Ovary (tissue), 9 donors: ENCODE measurements around the gene STPG4. TPM values are rescaled to one million over a fixed set of nuclear protein-coding genes. Genes with fewer than 3 reads are reported as not detected.

ENCODE experiments used
- DNase-seq, 5 donors: peaks; one replicate each; pipeline ENCODE4 v3.0.0-alpha.2; 2019 to 2020
- H3K27ac ChIP-seq, 2 donors: fragments of 200-600 bp; one replicate each; pipeline versions ENCODE4 v1.5.1 to v1.8.0; 2019 to 2022
- H3K27me3 ChIP-seq: fragments of 200-600 bp; one replicate; pipeline ENCODE4 v1.8.0; 2022
- H3K36me3 ChIP-seq: fragments of 200-600 bp; sonication (generic); one replicate; pipeline ENCODE4 v1.5.1; 2019
- H3K4me1 ChIP-seq: one replicate; pipeline ENCODE4 v1.8.1; 2013; ENCODE audit warnings: mild to moderate bottlenecking, moderate library complexity; ENCODE audit not compliant: insufficient read depth
- H3K4me3 ChIP-seq: fragments of 200-600 bp; sonication (generic); one replicate; pipeline ENCODE4 v1.5.1; 2017
- H3K9me3 ChIP-seq, 2 donors: fragments of 200-600 bp in 1 of 2; sonication (generic) in 1 of 2; one replicate each; pipeline versions ENCODE4 v1.5.1 to v1.8.1; 2013 to 2019; ENCODE audit warnings: mild to moderate bottlenecking in 1 of 2, moderate library complexity in 1 of 2
- EP300 ChIP-seq: sonication (generic); formaldehyde crosslinking; IDR thresholded peaks from one replicate; pipeline ENCODE4 v1.6.1; 2017; ENCODE audit warnings: antibody characterized with exemption
- POLR2A ChIP-seq: fragments of 450-650 bp; IDR thresholded peaks from one replicate; pipeline ENCODE4 v1.6.1; 2017; ENCODE audit warnings: antibody characterized with exemption, mild to moderate bottlenecking, moderate library complexity
- WGBS, 3 donors: extraction: QIAGEN DNeasy Blood & Tissue Kit in 1 of 3; methylation state at CpG; one replicate each; pipeline versions ENCODE4 v1.1.5 to v1.1.7; 2013 to 2017; 5-methylcytosine and 5-hydroxymethylcytosine counted together
- intact Hi-C, 4 donors: fragments of 100-400 bp; cut with DNase I; formaldehyde crosslinking; loops; one replicate each; pipeline versions ENCODE4 v1.11.0 to v1.15.1; 2022 to 2023
- polyA plus RNA-seq, 2 donors: library from polyadenylated mRNA; stranded (reverse); fragments of 200-250 nt in 1 of 2; fragments of 350-450 nt in 1 of 2; fragmentation: Illumina TruSeq in 1 of 2; extraction: RNeasy Lipid Tissue Mini Kit (QIAGEN cat#74804) in 1 of 2; gene quantifications; one replicate each; pipeline ENCODE4 v1.2.3, GENCODE V29; 2013 to 2014
- total RNA-seq, 7 donors: library from RNA; depleted of rRNA in 2 of 7; stranded (reverse); fragments of >200 nt in 2 of 7; fragmentation: NEBNext Ultra II Directional in 3 of 7; extraction: Animal tissue kit (Norgen Biotek cat#: 25700) in 3 of 7; gene quantifications; one replicate each; pipeline versions ENCODE4 v1.1.0 to v1.2.4, GENCODE V29; 2016 to 2023
- TF ChIP-seq, protein P1 (sequence below), 3 donors: fragments of 450-650 bp in 2 of 3; fragments of 200-600 bp in 1 of 3; IDR thresholded peaks; one replicate each; pipeline versions ENCODE4 v1.5.1 to v1.8.0; 2016 to 2022; ENCODE audit warnings: antibody characterized with exemption in 3 of 3, mild to moderate bottlenecking in 1 of 3
- donor health status: DM: no; HTN: no; CAD: no; lungs with moderate emphysema.
- donor health status: DM: no; HTN: no; CAD: no.
- donor health status: Bipolar disorder and iron deficiency.
- donor health status: DM: yes; HTN: yes; CAD: no.
- donor health status: DM: no; HTN: no; CAD: no.
- donor health status: DM: yes; HTN: yes; CAD: no.

Gene STPG4
- total and polyA plus RNA-seq, 9 donors = 0.17 to 0.35 TPM; not detected in 7

DNA sequence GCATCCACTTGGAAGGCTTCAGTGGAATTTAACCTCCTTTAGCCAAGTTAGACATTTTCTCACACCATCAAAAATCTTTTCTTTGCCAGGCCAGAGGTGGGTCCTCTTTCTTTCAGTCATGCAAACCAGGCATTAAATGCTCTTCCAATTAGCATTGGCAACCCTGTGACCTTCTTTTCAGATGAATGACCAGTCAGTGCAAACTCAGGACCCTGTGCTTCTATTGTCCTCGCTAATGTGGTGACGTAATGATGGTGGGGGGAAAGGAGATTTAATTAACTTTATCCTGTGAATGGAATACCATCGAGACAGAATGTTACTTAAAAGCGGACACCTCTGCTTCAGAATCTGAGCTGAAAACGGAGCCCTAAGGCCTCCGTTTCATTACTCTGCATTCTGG, 23.2 kb upstream of the STPG4 start:
- H3K36me3 ChIP-seq = no peaks in the 10 kb centered on the region
- no peak overlapping the region for H3K27ac ChIP-seq
- H3K4me3 ChIP-seq = no peak overlapping the region
- 94 to 96% (median 96%) methylated on average over 6 of the region's 6 CpGs for WGBS, 3 donors
- TF ChIP-seq POLR2A (no peak), EP300 (no peak)
- TF ChIP-seq, protein P1, sequence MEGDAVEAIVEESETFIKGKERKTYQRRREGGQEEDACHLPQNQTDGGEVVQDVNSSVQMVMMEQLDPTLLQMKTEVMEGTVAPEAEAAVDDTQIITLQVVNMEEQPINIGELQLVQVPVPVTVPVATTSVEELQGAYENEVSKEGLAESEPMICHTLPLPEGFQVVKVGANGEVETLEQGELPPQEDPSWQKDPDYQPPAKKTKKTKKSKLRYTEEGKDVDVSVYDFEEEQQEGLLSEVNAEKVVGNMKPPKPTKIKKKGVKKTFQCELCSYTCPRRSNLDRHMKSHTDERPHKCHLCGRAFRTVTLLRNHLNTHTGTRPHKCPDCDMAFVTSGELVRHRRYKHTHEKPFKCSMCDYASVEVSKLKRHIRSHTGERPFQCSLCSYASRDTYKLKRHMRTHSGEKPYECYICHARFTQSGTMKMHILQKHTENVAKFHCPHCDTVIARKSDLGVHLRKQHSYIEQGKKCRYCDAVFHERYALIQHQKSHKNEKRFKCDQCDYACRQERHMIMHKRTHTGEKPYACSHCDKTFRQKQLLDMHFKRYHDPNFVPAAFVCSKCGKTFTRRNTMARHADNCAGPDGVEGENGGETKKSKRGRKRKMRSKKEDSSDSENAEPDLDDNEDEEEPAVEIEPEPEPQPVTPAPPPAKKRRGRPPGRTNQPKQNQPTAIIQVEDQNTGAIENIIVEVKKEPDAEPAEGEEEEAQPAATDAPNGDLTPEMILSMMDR (IDR thresholded peaks at IDR 0.05) = no peak
- intact Hi-C loops = loop anchor here in 1 of 4 donors (1.0 kb wide), 1 partner anchor 10 kb away; no protein-coding TSS in a partner anchor
- no peaks in the 10 kb centered on the region for H3K4me1 ChIP-seq
- no peaks in the 10 kb centered on the region for H3K9me3 ChIP-seq
- H3K27me3 ChIP-seq = no peaks in the 10 kb centered on the region
- no peak for DNase-seq

DNA sequence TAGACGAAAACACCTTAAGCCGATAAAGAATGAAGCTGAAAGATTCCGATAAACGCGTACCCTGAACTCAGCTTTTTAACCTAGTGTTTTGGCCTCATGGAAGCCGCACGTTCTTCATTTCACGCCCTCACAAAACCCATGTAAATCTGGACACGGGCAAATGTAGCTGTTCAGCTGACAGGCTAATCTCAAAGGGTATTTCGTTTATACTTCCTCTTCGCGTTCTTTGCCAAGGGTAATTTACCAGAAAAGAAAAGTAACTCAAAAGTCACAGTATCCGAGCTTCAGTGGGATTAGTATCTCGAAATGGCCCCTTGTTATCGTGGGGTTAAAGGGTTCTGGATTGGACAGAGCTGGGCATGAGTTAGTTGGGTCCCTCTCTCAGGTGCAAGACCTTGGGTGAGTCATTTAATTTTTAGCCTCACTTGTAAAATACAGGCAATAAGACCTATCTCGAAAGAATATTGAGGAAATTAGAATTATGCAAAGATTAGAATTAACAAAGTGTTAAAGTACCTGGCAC, 22.0 kb upstream of the STPG4 start:
- Histone ChIP-seq H3K27ac (peak overlapping the region; percentile 97 to 99), H3K4me3 (peak overlapping the region; percentile 86), H3K27me3 (no peaks in the 10 kb centered on the region), H3K36me3 (no peaks in the 10 kb centered on the region), H3K9me3 (no peaks in the 10 kb centered on the region), H3K4me1 (no peaks in the 10 kb centered on the region)
- WGBS, 3 donors = 7 to 9% (median 9%) methylated on average over 16 of the region's 16 CpGs
- TF ChIP-seq EP300 (no peak), POLR2A (no peak)
- TF ChIP-seq, protein P1 (IDR thresholded peaks at IDR 0.05) = no peak
- intact Hi-C loops = no loop called here
- DNase-seq = no peak

DNA sequence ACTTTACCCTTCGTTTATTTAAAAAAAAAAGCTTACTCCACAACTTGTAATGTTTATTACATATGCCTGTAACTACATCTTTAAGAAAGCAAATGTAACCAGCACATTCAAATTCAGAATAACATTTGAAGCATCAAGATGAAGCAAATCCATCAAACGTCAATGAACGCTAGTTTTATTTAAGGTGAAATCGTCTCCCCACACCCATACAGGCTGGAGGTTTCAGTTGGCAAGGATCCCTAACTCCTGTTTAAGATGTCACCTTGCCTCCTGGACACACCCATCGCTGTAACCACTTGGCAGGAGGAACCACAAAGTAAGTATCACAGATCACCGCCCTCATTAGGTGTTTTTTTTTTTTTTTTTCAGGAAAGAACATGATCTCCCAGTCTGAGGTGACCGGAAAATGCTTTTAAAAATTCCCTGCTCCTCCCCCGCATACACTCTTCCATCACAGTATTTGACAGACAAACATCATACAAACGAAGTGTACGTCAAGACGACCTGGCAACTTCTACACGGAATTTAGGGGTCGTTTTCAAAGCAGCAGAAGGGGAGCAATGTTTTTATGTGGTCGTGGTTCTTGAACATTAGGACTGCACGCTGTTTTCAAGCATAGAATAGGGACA, 19.7 kb upstream of the STPG4 start:
- Histone ChIP-seq H3K27me3 (no peaks in the 10 kb centered on the region), H3K4me1 (no peaks in the 10 kb centered on the region), H3K27ac (peak overlapping the region; percentile 97 to 99), H3K4me3 (peak overlapping the region; percentile 86), H3K9me3 (no peaks in the 10 kb centered on the region), H3K36me3 (no peaks in the 10 kb centered on the region)
- intact Hi-C loops = no loop called here
- peak in 2 of 5 donors; percentile 40 to 48 for DNase-seq
- TF ChIP-seq EP300 = no peak
- TF ChIP-seq, protein P1 (IDR thresholded peaks at IDR 0.05) = no peak
- TF ChIP-seq POLR2A = no peak
- 0 to 2% (median 1%) methylated on average over 15 of the region's 15 CpGs for WGBS, 3 donors

DNA sequence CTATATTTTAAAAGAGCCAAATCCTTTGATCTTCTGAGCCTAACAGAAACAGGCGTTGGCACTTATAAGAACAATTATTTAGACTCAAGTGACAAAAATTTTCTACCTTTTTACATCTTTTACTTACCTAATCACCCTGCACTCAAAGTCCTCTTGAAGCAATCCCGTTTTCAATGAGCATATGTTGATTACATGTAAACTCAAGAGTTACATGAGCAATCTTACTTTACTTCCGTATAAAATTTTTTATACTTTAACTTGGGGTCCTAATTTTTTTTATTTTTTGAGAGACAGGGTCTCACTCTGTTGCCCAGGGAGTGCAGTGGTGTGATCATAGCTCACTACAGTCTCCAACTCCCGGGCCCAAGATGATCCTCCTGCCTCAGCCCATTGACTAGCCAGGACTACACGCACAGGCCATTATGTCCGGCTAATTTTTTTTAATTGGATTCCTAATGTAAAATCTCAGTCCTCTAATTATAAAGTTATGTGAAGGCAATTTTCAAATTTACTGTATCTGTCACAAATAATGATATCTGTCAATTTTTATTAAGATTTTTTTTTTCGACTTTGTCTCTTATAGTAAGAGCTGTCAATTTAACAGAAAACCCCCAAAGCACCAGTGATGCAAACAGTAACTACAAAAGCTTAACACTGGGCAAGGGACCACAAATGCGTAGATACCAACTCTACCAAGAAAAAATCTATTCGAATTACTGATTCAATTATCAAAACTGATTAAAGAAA, 19.1 kb upstream of the STPG4 start:
- no peaks in the 10 kb centered on the region for H3K27me3 ChIP-seq
- H3K9me3 ChIP-seq = no peaks in the 10 kb centered on the region
- intact Hi-C loops = no loop called here
- no peaks in the 10 kb centered on the region for H3K36me3 ChIP-seq
- peak overlapping the region; percentile 86 for H3K4me3 ChIP-seq
- no peak for TF ChIP-seq EP300
- TF ChIP-seq POLR2A = no peak
- TF ChIP-seq, protein P1 (IDR thresholded peaks at IDR 0.05) = no peak
- no peak overlapping the region for H3K27ac ChIP-seq
- 4 to 6% (median 6%) methylated on average over 9 of the region's 9 CpGs for WGBS, 3 donors
- no peak for DNase-seq
- no peaks in the 10 kb centered on the region for H3K4me1 ChIP-seq
